ENCODE data around the gene DGKQ.
A peak's percentile ranks its signal among the peaks of the same experiment; 100 is the strongest.
"Not testable (repeated sequence)": the region's sequence is repeated elsewhere in the genome, so short reads cannot be mapped to it uniquely, and the experiment has no call there.

Gene DGKQ

DNA sequence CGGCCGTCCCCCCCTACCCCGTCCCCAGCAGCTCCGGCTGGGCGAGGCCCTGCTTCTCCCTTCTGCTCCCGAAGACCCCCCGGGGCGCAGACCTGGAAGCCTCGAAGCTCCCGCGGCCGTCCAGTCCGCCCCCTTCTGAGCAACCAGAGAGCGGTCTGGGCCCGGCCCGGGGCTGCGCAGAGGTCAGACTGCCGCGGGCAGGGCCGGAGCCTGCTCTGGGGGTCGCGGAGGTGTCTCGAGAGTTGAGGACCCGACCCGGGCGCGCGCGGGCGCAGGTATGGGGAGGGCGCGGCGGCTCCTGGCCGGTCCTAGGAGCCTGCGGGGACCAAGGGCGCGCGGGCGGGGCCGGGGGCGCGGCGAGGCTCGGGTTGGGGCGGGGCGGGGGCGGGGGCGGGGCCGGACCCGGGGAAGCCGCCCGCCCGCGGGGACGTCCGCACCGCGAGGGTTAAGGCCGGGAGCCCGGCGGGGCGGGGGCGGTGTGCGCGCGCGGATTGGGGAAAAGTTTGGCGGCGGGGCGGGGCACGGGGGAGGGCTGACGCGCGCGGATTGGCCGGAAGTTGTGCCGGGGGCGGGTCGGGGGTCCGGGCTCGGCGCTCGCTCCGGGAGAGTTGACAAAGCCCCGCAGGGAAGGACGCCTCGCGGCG, 37.8 kb upstream of the DGKQ start, which contains the start of gene FGFRL1:
Gene FGFRL1 (plus strand): TSS at position 605 of the 644 bp plus-strand sequence. CDS start 860 bp downstream, outside the sequence.
- peak; percentile 34 for DNase-seq (ENCODE audit: low read depth, low spot score)
- peak within 1 kb of the TSS; percentile 95 for H3K27ac ChIP-seq

DNA sequence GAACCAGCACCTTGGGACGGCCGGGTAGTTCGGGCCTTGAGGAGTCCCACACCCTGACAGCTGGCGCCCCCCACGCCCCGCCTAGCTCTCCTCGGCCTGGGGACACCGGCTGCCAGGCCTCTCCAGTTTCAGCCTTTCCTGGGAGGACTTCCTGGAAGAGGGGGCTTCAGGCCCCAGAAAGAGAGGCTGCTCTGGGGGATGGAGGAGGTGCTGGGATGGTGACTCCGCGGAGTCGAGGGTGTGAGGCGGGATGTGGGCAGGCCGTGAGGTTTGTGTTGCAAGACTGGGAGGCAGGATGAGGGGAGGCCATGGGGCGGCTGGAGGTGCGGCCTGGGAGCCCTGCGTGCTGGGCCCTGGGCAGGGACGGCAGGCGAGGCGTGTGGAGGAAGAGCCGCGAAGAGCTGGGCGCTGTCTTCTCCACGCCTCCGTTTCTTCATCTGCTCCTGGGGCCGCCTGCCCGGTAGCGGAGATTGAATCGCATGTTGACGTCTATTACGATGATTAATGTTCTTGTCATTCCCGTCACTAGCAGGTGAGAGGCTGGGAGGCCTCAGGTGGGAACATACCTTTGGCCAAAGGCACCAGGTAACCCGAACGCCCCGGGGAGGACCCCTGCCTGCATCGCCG, 37.1 kb upstream of the DGKQ start:
- peak; percentile 87 for DNase-seq (ENCODE audit: low read depth, low spot score)

DNA sequence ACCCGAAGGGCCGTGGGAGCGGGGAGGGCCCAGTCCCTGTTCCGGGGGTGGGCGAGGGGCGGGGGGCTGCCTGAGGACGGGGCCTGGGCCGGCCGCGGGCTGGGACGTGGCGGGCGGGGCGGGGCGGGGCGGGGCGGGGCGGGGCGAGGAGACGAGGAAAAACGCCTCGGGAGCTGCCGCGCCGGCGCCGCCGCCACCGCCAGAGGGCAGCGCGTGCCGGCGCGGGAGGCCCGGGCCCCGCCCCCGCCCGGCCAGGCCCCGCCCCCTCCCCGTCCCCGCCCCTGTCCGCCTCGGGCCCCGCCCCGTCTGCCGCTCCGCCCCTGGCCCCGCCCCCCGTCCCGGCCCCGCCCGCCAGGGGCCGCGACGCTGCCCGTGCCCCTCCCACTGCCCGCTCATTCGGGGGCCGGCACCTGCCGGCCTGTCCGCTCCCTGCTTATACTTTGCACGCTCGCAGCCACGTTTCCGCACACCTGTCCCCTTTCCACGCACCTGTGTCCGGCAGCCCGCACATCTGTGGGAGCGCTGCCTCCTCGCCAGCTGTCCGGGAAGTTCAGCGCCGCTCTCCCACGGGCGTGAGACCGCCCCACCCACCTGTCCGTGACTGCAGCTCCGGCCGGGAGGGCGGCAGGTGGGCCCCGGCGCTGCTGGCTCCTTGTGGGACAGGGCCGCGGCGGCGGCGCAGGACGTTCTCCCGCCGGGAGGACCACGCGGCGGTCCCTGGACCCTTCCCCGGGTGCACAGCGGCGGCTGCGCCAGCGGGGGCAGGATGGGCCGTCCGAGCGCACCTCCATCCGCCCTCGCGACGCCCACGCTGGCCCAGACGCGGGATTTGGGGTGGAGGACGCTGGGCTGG, 36.4 kb upstream of the DGKQ start:
- peak overlapping the region; percentile 95 for H3K27ac ChIP-seq
- no peak for DNase-seq (ENCODE audit: low read depth, low spot score)

More for the DNA sequence above, 37.1 kb upstream of the DGKQ start:
- peak overlapping the region; percentile 95 for H3K27ac ChIP-seq

DNA sequence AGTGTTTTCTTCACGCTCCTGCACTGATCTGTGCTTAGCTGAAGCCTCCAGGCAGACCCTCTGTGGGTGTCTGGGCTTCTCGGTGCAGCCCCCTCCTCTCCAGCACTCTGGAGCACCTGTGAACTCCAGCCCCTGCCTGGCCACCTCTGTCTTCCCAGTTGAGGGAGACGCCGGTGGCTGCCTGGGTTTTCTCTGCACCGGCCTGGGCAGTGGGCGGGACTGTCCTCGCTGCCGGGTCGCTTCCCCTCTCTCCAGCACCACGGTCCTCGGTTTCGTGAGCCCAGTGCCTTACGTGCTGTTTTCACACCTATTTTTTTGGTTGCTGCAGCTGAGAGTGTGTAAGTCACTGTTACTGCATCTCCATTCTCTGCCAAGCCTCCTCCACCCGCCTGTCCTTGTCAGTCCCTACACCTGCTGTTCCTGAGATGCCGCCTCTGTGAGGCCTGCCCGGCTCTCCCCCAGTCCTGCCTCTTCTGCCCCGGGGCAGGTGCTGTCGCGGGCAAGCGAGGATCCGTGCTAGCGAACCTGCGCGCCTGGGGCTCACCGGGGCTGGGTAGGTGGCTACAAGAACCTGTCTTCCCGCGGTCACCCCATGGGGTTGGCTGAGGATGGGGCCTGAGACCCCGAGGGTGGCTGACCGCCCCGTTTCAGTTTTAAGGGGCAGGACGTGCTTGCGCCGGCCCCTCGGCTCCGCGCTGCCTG, 35.6 kb upstream of the DGKQ start:
- no peak overlapping the region for H3K27ac ChIP-seq
- no peak for DNase-seq (ENCODE audit: low read depth, low spot score)

DNA sequence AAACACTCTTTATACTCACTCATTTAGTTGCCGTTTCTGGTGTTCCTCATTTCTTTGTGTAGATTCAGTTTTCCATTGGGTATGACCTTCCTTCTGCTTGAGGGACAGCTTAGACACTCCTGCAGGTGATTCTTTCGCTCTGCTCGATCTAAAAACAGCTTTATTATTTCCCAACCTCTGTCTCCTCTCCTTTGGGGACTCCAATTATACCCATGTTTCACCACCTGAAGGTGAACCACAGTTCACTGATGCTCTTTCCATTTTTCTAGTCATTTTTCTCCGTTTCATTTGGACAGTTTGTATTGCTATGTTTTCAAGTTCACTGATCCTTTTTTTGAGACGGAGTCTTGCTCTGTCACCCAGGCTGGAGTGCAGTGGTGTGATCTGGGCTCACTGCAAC, 33.5 kb upstream of the DGKQ start:
- no peak for DNase-seq (ENCODE audit: low read depth, low spot score)
- peak overlapping the region; percentile 24 for H3K27ac ChIP-seq

DNA sequence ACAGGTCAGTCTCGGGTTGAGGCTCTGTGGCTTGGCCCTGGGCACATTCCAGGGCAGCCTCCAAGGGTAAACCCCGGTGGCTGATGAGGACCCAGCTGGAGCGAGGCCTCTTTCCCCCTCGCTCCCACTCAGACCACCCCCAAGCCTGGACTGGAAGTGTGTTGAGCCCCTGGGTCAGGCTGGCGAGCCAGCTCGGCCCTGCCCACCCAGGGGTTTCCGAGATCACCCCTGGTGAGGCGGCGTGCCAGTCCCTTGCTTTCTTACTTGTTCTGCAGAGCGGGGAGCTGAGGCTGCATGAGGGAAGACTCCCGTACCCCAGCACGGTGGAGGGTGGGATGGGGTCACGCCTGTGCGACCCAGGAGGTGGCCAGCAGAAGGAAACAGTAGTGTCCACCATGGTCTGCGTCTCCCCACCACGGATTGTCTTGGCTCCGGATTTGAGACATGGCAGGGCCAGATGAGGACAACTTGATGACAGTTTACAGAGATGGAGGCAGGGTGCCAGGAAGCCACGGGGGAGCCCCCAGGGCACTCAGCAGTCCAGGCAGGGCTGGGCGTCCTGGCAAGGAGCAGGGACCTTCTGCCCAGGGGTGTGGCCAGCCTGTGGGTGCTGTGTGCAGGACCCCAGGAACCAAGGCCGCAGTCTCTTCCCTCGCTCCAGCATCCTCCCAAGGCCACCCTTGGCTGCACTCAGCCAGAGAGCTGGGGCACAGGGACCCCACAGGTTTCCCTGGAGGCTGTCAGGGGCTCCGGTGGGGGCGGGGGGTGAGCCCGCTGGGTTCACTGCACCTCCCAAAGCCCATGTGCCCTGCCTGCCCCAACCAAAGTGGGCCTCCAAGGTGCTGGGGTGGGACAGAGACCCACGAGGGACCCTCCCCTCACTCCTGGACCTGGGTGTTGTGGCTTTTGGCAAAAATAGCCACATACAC, 31.5 kb upstream of the DGKQ start:
- DNase-seq (ENCODE audit: low read depth, low spot score) = no peak

DNA sequence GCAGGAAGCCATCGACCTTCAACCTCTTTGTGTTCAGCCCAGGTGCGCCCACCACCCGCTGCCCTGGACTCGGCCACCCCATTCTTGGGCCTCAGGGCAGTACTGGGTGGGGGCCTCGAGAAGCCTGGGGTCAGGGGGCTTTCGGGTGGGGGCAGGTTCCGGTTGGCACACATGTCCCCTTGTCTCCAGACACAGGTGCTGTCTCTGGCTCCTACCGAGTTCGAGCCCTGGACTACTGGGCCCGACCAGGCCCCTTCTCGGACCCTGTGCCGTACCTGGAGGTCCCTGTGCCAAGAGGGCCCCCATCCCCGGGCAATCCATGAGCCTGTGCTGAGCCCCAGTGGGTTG, 30.7 kb upstream of the DGKQ start:
- DNase-seq (ENCODE audit: low read depth, low spot score) = no peak
- no peak overlapping the region for H3K27ac ChIP-seq

More for the DNA sequence above, 31.5 kb upstream of the DGKQ start:
- no peak overlapping the region for H3K27ac ChIP-seq

DNA sequence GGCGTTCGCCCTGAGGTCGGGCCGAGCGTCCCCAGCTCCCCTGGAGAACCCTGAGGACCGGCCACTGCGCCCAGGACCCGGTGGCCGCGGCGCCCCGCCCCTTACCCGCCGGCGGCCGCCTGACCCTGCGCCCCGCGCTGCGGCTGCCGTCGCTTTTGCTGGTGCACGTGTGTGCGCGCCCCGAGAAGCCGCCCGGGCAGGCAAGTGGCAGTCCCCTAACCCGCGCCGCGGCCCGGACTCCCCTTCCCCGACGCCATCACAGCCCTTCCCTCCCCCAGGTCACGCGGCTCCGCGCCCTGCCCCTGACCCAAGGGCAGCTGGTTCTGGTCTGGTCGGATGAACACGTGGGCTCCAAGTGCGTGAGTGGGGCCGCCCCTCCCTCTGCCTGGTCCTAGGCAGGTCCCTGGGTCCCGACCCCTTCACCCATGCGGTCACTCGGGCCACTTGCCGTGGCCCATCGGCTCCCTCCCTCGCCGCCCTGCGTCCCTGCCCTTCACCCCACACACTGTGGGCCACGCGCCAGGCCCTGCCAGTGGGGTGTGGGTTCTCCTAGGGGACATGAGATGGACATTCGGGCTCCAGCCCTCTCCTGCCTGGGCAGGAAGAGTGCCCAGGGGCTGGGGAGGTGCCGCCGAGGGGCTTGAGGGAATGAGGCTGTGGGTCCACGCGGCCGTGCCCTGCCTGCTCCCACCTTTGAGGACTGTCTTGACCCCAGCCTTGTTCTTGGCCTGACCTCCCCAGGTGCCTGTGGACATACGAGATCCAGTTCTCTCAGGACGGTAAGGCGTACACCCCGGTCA, 30.1 kb upstream of the DGKQ start:
- DNase-seq (ENCODE audit: low read depth, low spot score) = no peak
- H3K27ac ChIP-seq = no peak overlapping the region

DNA sequence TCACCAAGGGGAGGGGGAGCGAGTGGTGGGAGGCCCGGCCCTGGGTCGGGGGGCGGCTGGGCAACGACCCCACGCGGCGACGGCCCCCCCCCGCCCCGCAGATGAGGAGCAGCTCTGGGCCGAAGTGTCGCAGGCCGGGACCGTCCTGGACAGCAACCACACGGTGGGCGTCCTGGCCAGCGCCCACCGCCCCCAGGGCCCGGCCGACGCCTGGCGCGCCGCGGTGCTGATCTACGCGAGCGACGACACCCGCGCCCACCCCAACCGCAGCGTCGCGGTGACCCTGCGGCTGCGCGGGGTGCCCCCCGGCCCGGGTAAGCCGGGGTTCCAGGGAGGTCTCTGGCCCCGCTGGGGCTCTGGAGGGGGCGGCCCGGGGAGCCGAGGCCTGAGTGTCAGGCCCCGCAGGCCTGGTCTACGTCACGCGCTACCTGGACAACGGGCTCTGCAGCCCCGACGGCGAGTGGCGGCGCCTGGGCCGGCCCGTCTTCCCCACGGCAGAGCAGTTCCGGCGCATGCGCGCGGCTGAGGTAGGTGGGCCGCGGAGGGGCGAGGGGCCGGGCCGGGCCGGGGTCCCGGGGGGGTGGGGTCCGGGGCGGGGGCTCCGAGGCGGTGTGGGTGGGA, 29.4 kb upstream of the DGKQ start:
- H3K27ac ChIP-seq = no peak overlapping the region
- no peak for DNase-seq (ENCODE audit: low read depth, low spot score)

DNA sequence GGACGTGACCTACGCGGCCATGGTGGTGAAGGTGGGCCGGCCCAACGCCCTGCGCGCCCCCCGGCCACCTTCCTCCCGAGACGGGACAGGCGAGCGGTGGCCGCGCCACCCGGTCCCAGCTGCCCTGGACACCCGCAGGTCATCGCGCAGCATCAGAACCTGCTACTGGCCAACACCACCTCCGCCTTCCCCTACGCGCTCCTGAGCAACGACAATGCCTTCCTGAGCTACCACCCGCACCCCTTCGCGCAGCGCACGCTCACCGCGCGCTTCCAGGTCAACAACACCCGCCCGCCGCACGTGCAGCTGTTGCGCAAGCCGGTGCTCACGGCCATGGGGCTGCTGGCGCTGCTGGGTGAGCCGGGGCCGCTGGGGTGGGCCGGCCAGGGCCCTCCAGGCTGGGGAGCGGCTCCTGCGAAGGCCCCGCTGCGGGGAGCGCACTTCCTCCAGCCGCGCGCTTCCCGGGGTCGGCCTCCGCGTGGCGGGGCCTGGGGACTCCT, 28.8 kb upstream of the DGKQ start:
- DNase-seq (ENCODE audit: low read depth, low spot score) = no peak
- no peak overlapping the region for H3K27ac ChIP-seq

DNA sequence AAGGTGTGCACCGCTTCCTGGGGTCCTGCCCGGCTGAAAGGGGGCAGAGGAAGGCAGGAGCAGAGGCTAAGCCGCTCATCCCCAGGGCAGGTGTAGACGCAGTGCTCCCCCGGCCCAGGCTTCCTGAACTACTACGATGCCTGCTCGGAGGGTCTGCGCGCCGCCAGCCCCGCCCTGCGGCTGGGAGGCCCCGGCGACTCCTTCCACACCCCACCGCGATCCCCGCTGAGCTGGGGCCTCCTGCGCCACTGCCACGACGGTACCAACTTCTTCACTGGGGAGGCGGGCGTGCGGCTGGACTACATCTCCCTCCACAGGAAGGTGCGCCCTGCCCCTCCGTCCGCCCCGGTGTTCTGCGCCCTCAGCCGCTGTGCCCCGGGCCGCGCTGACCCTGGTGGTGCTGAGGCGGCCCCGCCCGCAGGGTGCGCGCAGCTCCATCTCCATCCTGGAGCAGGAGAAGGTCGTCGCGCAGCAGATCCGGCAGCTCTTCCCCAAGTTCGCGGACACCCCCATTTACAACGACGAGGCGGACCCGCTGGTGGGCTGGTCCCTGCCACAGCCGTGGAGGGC, 28.3 kb upstream of the DGKQ start:
- DNase-seq (ENCODE audit: low read depth, low spot score) = no peak
- H3K27ac ChIP-seq = no peak overlapping the region

DNA sequence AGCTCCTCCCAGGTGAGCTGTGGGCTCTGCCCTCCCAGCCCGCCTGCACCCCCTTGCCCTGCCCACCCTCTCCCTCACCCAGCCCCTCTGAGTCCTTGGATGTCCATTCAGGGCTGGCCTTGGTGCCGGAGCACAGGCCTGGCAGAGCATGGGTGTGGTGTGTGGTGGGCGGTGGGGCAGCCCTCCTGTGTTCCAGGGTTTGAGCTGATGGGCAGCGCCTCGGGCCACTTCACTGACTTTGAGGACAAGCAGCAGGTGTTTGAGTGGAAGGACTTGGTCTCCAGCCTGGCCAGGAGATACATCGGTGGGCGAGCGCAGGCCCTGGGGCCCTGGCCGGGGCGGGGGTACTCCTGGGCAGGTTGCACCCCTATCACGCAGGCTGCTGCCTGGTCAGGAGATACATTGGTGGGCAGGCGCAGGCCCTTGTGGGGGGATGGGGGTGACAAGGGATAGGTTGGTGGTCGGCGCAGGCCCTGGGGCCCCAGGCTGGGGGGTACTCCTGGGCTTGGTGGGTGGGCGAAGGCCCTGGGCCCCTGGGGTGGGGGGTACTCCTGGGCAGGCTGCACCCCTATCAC, 27.4 kb upstream of the DGKQ start:
- H3K27ac ChIP-seq = no peak overlapping the region
- DNase-seq (ENCODE audit: low read depth, low spot score) = no peak

DNA sequence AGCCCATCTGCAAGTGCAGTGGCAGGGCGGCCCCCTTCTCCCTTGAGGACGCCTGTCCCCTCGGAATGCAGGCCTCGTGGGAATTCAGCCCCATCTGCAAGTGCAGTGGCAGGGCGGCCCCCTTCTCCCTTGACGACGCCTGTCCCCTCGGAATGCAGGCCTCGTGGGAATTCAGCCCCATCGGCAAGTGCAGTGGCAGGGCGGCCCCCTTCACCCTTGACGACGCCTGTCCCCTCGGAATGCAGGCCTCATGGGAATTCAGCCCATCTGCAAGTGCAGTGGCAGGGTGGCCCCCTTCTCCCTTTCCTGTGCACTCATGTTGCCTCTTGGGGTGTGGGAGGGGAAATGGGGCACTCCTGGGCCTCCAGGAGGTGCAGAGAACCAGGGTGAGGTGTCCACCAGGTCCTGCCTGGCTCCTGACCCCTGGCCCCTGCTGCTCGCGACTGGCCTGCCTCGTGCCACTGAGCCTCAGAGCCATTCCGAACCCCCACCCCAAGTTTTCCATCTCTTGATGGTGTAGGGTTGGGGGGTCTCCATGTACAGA, 26.6 kb upstream of the DGKQ start:
- no peak overlapping the region for H3K27ac ChIP-seq
- DNase-seq (ENCODE audit: low read depth, low spot score) = no peak

DNA sequence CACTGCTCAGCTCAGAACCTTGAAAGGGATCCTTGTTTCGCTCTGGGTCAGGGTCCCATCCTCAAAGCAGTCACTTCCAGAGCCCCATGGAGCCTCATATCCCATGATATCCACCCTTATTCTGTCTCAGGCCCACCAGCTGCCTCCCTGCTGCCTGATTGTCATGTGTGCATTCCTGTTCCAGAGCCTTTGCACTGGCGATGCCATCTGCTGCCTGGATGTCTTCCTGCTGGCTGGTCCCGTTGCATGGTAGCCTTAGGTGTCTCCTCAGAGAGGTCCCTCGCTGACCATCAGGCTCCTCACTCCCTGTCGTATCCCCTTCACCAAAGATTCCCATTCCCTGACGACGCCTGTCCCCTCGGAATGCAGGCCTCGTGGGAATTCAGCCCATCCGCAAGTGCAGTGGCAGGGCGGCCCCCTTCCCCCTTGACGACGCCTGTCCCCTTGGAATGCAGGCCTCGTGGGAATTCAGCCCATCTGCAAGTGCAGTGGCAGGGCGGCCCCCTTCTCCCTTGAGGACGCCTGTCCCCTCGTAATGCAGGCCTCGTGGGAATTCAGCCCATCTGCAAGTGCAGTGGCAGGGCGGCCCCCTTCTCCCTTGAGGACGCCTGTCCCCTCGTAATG, 26.0 kb upstream of the DGKQ start:
- H3K27ac ChIP-seq; DNase-seq (ENCODE audit: low read depth, low spot score): not testable (repeated sequence)

DNA sequence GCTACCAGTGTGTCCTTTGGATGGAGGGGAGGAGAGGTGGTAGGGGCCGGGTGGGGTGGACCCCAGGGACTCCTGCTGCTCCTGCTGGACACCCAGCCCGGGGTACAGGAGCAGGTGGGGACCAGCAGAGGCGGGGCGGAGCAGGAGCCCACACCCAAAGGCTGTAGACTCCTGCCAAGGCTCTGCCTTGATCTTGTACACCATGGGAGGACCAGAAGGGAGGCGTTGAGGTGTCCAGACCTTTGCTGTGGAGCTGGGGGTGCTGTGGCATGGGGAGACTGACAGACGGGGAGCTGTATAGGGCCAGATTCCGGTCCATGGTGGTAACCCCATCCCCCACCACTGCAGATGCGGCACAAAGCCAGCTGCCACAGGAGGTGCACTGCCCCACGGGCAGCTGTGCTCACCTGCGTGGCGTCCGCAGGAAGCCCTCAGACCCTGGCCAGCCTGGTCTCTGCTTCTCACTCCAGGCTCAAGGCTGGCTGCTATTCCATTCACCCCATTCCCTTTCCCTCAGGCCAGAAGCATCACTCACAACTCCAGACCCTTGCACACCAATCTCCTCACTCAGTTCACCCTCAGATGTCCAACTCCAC, 24.8 kb upstream of the DGKQ start:
- DNase-seq (ENCODE audit: low read depth, low spot score) = no peak
- no peak overlapping the region for H3K27ac ChIP-seq

DNA sequence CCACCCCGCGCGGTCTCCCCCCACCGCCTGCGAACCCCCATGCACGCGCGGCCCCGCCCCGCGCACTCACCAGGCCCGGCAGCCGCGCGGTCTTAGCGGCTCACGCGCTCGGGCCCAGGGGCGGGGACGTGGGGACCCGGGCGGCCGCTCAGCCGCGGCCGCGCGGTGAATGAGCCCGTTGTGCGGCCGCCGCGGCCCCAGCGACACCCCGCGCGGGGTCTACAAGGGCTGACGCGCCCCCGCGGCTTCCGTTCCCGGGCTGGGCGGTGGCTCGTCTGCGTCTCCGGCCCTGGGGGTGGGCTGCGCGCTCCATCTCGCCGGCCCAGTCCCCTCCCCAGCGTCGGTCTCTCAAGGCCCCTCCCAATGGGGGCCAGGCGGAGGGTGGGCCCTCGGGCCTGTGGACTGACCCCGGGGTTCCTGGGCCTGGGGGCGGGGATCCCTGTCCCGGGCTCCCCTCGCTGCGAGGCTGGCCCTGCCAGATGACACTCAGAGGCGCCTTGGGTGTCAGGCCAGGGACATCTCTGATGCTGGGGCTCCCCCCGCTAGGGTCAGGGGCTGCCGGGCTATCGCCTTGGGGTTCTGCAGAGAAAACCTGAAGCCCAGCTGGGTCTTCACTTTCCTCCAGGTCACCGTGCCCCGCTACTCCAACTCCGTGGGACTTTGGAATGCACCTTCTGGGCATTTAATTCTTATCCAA, 24.2 kb upstream of the DGKQ start:
- no peak for DNase-seq (ENCODE audit: low read depth, low spot score)
- H3K27ac ChIP-seq = no peak overlapping the region
